Psoas muscle (tissue), 8 donors: Measurements from ENCODE around the gene SLC36A1. TPM values are rescaled to one million over a fixed set of nuclear protein-coding genes. Genes with fewer than 3 reads are reported as not detected.
A peak's percentile ranks its signal among the peaks of the same experiment; 100 is the strongest.

Source experiments
- ATAC-seq, 4 donors: fragments of 200-7000 bp; cut with Tn5 transposase; one replicate each; pipeline ENCODE4 v1.9.1; 2020; ENCODE audit warnings: moderate library complexity in 3 of 4, mild to moderate bottlenecking in 2 of 4
- DNase-seq, 2 donors: peaks; one replicate each; pipeline ENCODE4 v3.0.0-alpha.2; 2020
- H3K27ac ChIP-seq: fragments of 200-600 bp; one replicate; pipeline ENCODE4 v1.8.0; 2022
- H3K27me3 ChIP-seq, 3 donors: fragments of 200-600 bp in 1 of 3; one replicate each; pipeline versions ENCODE4 v1.6.1 to v1.8.0; 2013 to 2022; ENCODE audit warnings: low read length in 2 of 3, mild to moderate bottlenecking in 2 of 3, moderate library complexity in 1 of 3; ENCODE audit not compliant: insufficient read depth in 3 of 3
- H3K36me3 ChIP-seq, 2 donors: fragments of 200-600 bp in 1 of 2; one replicate each; pipeline versions ENCODE4 v1.6.1 to v1.8.0; 2013 to 2022; ENCODE audit warnings: low read depth in 1 of 2, mild to moderate bottlenecking in 1 of 2, moderate library complexity in 1 of 2; ENCODE audit not compliant: insufficient read depth in 1 of 2
- H3K4me1 ChIP-seq: fragments of 200-600 bp; one replicate; pipeline ENCODE4 v1.8.0; 2022
- H3K4me3 ChIP-seq: fragments of 200-600 bp; one replicate; pipeline ENCODE4 v1.8.0; 2022; ENCODE audit warnings: mild to moderate bottlenecking
- H3K9me3 ChIP-seq: fragments of 200-600 bp; one replicate; pipeline ENCODE4 v1.8.0; 2022
- WGBS, 3 donors: extraction: QIAGEN DNeasy Blood & Tissue Kit; methylation state at CpG; one replicate each; pipeline versions ENCODE4 v1.1.6 to v1.1.7; 2013; 5-methylcytosine and 5-hydroxymethylcytosine counted together
- intact Hi-C, 2 donors: fragments of 100-400 bp; cut with DNase I; formaldehyde crosslinking; loops; one replicate each; pipeline versions ENCODE4 v1.11.0 to v1.14.2; 2022
- polyA plus RNA-seq, 3 donors: library from polyadenylated mRNA; stranded (reverse); fragments of 200-250 nt; gene quantifications; one replicate each; pipeline ENCODE4 v1.2.3, GENCODE V29; 2013
- total RNA-seq, 4 donors: library from RNA; stranded (reverse); fragmentation: NEBNext Ultra II Directional in 2 of 4; extraction: Animal tissue kit (Norgen Biotek cat#: 25700) in 2 of 4; gene quantifications; one replicate each; pipeline versions ENCODE4 v1.2.1 to v1.2.4, GENCODE V29; 2021 to 2023
- TF ChIP-seq, protein P1 (sequence below): fragments of 200-600 bp; IDR thresholded peaks from one replicate; pipeline ENCODE4 v1.8.0; 2022; ENCODE audit warnings: antibody characterized with exemption
- donor health status: healthy with polysubstance abuse.
- donor health status: DM: no; HTN: no; CAD: no; lungs with moderate emphysema.
- donor health status: Bipolar disorder and iron deficiency.
- donor health status: healthy.
- donor health status: DM: yes; HTN: yes; CAD: no.
- donor health status: DM: no; HTN: no; CAD: no.
- donor health status: DM: no; HTN: no; CAD: no.
- donor health status: DM: yes; HTN: yes; CAD: no.

SLC36A1 gene
- total and polyA plus RNA-seq, 7 donors = 1.7 to 19.7 (median 12.0) TPM

DNA sequence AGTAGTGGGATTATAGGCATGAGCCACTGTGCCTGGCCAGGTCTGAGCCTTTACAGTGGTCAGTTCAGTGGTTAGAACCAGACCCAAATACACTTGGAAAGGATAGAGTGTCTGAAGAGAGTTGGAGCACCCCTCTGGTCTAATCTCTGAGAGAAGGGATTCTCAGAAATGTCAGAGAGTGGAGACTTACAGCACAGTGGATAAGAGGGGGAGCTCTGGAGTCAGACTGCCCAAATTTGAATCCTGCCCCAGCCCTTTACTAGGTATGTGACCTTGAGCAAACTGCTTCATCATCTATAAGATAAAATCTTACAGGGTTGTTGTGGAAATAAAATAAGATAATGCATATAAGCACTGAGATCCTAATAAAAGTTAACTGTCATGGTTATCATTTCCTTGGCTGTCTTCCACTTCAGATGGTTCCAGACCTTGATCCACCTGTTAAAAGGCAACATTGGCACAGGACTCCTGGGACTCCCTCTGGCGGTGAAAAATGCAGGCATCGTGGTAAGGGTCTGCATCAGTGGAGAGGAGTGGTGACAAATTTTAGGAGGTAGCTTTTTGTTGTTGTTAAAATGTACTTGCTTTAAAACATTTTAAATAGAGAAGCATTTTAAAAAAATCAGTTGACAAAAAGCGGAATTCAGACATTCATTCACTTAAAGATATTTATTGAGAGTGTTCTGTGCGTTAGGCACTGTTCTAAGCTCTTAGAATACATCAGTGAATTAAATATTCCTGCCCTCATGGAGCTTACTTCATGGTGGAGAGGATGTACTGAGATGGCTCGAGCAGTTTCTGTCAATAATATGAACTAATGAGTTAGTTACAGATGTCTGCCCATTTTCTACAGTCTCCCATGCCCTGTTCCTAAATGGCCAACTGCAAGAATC, 16.0 kb downstream of the SLC36A1 start:
- Histone ChIP-seq H3K27ac (no peak overlapping the region), H3K36me3 (peaks cover 15 to 91% of the 10 kb centered on the region in 2 donors), H3K4me3 (no peak overlapping the region), H3K27me3 (no peaks in the 10 kb centered on the region), H3K9me3 (no peaks in the 10 kb centered on the region), H3K4me1 (no peaks in the 10 kb centered on the region)
- WGBS, 3 donors = 55 to 61% (median 61%) methylated on average over 5 of the region's 5 CpGs
- intact Hi-C loops = no loop called here
- TF ChIP-seq, protein P1, sequence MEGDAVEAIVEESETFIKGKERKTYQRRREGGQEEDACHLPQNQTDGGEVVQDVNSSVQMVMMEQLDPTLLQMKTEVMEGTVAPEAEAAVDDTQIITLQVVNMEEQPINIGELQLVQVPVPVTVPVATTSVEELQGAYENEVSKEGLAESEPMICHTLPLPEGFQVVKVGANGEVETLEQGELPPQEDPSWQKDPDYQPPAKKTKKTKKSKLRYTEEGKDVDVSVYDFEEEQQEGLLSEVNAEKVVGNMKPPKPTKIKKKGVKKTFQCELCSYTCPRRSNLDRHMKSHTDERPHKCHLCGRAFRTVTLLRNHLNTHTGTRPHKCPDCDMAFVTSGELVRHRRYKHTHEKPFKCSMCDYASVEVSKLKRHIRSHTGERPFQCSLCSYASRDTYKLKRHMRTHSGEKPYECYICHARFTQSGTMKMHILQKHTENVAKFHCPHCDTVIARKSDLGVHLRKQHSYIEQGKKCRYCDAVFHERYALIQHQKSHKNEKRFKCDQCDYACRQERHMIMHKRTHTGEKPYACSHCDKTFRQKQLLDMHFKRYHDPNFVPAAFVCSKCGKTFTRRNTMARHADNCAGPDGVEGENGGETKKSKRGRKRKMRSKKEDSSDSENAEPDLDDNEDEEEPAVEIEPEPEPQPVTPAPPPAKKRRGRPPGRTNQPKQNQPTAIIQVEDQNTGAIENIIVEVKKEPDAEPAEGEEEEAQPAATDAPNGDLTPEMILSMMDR = peak; percentile 53
- ATAC-seq = peak; percentile 52 to 76 (median 63)
- no peak for DNase-seq

DNA sequence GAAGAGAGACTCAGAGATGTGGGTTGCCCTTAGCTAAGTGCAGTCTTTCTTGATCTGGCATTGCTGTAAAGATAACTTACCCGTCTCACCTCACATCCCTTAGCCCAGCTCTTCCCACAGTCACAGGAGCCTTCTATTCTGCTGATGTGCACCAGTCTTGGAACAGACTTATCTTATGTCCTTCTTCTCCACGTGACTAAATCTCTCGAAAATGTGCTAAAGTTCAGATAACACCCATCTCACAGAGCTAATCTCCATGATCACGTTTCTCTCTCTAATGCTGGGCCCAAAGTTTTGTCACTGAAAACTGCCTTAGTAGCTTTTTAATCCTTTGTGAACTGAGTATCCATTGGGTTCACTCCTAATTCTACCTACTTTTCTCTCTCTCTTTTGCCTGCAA, 16.7 kb downstream of the SLC36A1 start:
- Histone ChIP-seq H3K9me3 (no peaks in the 10 kb centered on the region), H3K4me1 (no peaks in the 10 kb centered on the region), H3K4me3 (no peak overlapping the region), H3K36me3 (peaks cover 15 to 93% of the 10 kb centered on the region in 2 donors), H3K27me3 (no peaks in the 10 kb centered on the region), H3K27ac (no peak overlapping the region)
- intact Hi-C loops = no loop called here
- WGBS, 3 donors = 73 to 84% (median 74%) methylated on average over 4 of the region's 4 CpGs
- TF ChIP-seq, protein P1 = no peak
- DNase-seq (no peak), ATAC-seq (no peak)

DNA sequence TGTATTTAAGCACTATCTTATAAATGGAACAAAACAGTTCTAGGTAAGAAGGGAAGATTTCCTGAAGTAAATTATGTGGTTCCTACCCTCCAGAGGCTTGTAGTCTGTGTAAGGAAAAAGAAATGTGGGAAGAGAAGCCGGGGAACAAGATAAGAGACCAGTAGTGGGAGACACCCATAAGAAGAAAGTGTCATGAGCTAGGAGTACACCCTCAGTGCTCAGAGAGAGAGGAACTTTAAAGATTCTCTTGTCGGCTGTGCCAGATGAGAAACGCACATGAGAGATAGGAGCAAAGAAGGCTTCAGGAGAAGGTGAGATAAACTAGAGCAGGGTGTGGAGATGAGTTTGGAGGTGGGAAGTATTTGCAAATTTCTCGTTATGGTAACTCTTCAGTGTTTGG, 18.1 kb downstream of the SLC36A1 start:
- WGBS, 3 donors = 92 to 94% (median 94%) methylated on average over 4 of the region's 4 CpGs

DNA sequence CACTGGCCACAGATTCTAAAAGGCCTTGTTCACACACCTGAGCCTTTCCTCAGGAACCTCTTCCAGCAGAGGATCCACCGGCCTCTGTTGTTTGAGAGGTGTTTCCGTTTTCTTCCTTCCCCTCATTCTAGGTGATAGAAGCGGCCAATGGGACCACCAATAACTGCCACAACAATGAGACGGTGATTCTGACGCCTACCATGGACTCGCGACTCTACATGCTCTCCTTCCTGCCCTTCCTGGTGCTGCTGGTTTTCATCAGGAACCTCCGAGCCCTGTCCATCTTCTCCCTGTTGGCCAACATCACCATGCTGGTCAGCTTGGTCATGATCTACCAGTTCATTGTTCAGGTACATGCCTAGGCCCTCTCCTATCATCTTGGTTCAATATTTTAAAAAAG, 20.2 kb downstream of the SLC36A1 start:
- no peaks in the 10 kb centered on the region for H3K27me3 ChIP-seq
- no peak for DNase-seq
- TF ChIP-seq, protein P1 = no peak
- H3K9me3 ChIP-seq = no peaks in the 10 kb centered on the region
- no peak for ATAC-seq
- intact Hi-C loops = no loop called here
- H3K4me1 ChIP-seq = no peaks in the 10 kb centered on the region
- no peak overlapping the region for H3K27ac ChIP-seq
- 96 to 97% (median 97%) methylated on average over 8 of the region's 8 CpGs for WGBS, 3 donors
- peaks cover 13 to 98% of the 10 kb centered on the region in 2 donors for H3K36me3 ChIP-seq
- no peak overlapping the region for H3K4me3 ChIP-seq

More for the DNA sequence above, 18.1 kb downstream of the SLC36A1 start:
- Histone ChIP-seq H3K4me3 (no peak overlapping the region), H3K4me1 (no peaks in the 10 kb centered on the region), H3K9me3 (no peaks in the 10 kb centered on the region), H3K36me3 (peaks cover 13 to 93% of the 10 kb centered on the region in 2 donors), H3K27ac (no peak overlapping the region), H3K27me3 (no peaks in the 10 kb centered on the region)
- intact Hi-C loops = no loop called here
- DNase-seq (no peak), ATAC-seq (no peak)
- TF ChIP-seq, protein P1 = no peak
